ENCODE data around the gene GPD2. TPM values are rescaled to one million over a fixed set of nuclear protein-coding genes. Genes with fewer than 3 reads are reported as not detected.

GPD2 gene
- total and polyA plus RNA-seq, 10 of the 15 experiments (the other 5 are each of a cell fraction or from before 2014, with no cell fraction given), result 10.0 to 73.5 (median 43.4) TPM

- TF ChIP-seq ATF2 (IDR thresholded peaks at IDR 0.05; ENCODE audit: low read length) (peak; percentile 56; the same call in 1 of the 2 replicates), SPI1 (IDR thresholded peaks at IDR 0.05; ENCODE audit: borderline replicate concordance, insufficient read depth, low read depth, low read length) (no peak; the same call in 1 of the 2 replicates), BCL11A (IDR thresholded peaks at IDR 0.05; ENCODE audit: low read depth, low read length) (0 out of 2 replicates have a peak, but pooled peaks have one; percentile 35), BCL3 (IDR thresholded peaks at IDR 0.05; ENCODE audit: borderline replicate concordance, insufficient read depth, low read depth, low read length, poor library complexity, severe bottlenecking) (no peak), POU2F2 (IDR thresholded peaks at IDR 0.05; ENCODE audit: borderline replicate concordance, low read depth, low read length) (no peak), IKZF1 (conservative IDR thresholded peaks at IDR 0.05) (peak; percentile 54), ETV6 (conservative IDR thresholded peaks at IDR 0.05 in 1 of 2, IDR thresholded peaks at IDR 0.05 in 1 of 2; ENCODE audit: borderline replicate concordance in 1 of 2, low read depth in 1 of 2) (no peak; a peak in 1 of 4 replicates), NFIC (IDR thresholded peaks at IDR 0.05; ENCODE audit: low read depth, low read length) (peak; percentile 79), ELK1 (IDR thresholded peaks at IDR 0.05; ENCODE audit: low read depth, low read length) (no peak), CEBPZ (IDR thresholded peaks at IDR 0.05; ENCODE audit: low read depth, low read length) (no peak), NFYA (IDR thresholded peaks at IDR 0.05; ENCODE audit: borderline replicate concordance, low read depth, low read length) (no peak), ZNF622 (IDR thresholded peaks at IDR 0.05) (no peak), MYC (IDR thresholded peaks at IDR 0.05; ENCODE audit: insufficient read depth, insufficient read length, insufficient replicate concordance, low read length, severe bottlenecking) (no peak), CBX5 (IDR thresholded peaks at IDR 0.05; ENCODE audit: low read depth) (no peak), YY1 (IDR thresholded peaks at IDR 0.05; ENCODE audit: low read depth, low read length) (peak; percentile 25; the same call in 1 of the 2 replicates), PRDM15 (CRISPR knock-in tag; IDR thresholded peaks at IDR 0.05) (no peak)
These were observed 40.6 kb downstream of the GPD2 start (continued) for GRCh38 chr2:156476850-156477206.

Measured in GM12878 (cell line).